SH-SY5Y (cell line): ENCODE data around the gene CPNE4.

Source experiments
- GATA2 ChIP-seq: IDR thresholded peaks from 2 replicates; pipeline ENCODE4 v1.6.1; 2011; ENCODE audit warnings: mild to moderate bottlenecking, low read depth, low read length
- GATA3 ChIP-seq: IDR thresholded peaks from 2 replicates; pipeline ENCODE4 v1.6.1; 2011; ENCODE audit warnings: low read depth, mild to moderate bottlenecking, low read length, moderate library complexity

DNA sequence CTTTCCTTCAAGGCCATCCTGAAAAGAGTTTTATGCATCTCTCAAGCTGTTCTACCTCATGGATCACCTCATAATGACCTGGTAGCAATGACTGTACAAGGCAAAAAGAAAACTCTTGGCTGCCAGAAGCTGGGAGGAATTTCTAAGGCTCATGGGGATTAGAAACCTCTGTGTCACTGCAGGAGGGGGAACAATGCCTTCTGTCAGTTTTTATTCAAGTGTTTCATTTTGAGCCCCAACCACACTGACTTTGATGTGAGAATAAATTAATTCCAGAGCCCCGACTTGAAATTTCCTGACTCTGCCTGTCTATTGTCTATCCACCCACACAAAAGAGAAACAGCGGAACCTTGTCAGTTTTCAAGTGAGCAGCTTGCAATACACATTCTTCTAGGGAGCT is 473.3 kb downstream of the CPNE4 start:
- TF ChIP-seq GATA2 (no peak), GATA3 (no peak)
